Measurements from ENCODE around the gene FOXE3.

Gene FOXE3

GRCh38 chr1:47416319-47417169 lies 459 bp downstream of the FOXE3 start:
- Histone ChIP-seq H3K27ac (ENCODE audit: low read depth, low read length) (no peak overlapping the region), H3K4me3 (ENCODE audit: low read depth in 1 of 5, low read length in 5 of 5) (peak overlapping the region in 4 of 5 donors; percentile 27 to 48 (median 38)), H3K4me1 (ENCODE audit: control insufficient read depth in 5 of 5, insufficient read depth in 5 of 5, low read length in 5 of 5) (peaks cover 0 to 6% (median 0%) of the 10 kb centered on the region in 5 donors), H3K36me3 (ENCODE audit: control insufficient read depth in 5 of 5, insufficient read depth in 5 of 5, low read length in 5 of 5) (no peaks in the 10 kb centered on the region), H3K9ac (ENCODE audit: low read length in 5 of 5) (no peak overlapping the region), H3K9me3 (ENCODE audit: control insufficient read depth in 5 of 5, low read length in 5 of 5) (no peaks in the 10 kb centered on the region), H3K27me3 (ENCODE audit: control insufficient read depth in 5 of 5, insufficient read depth in 4 of 5, low read length in 5 of 5) (peaks cover 19 to 54% (median 39%) of the 10 kb centered on the region in 5 donors)

GRCh38 chr1:47417170-47418044 lies 1.3 kb downstream of the FOXE3 start:
- H3K27me3 ChIP-seq (ENCODE audit: control insufficient read depth in 5 of 5, insufficient read depth in 4 of 5, low read length in 5 of 5): peaks cover 19 to 47% (median 39%) of the 10 kb centered on the region in 5 donors
- H3K4me3 ChIP-seq (ENCODE audit: low read depth in 1 of 5, low read length in 5 of 5): no peak overlapping the region

GRCh38 chr1:47418122-47418521 lies 2.0 kb downstream of the FOXE3 start:
- Histone ChIP-seq H3K27me3 (ENCODE audit: control insufficient read depth in 5 of 5, insufficient read depth in 4 of 5, low read length in 5 of 5) (peaks cover 19 to 47% (median 39%) of the 10 kb centered on the region in 5 donors), H3K4me3 (ENCODE audit: low read depth in 1 of 5, low read length in 5 of 5) (no peak overlapping the region), H3K4me1 (ENCODE audit: control insufficient read depth in 5 of 5, insufficient read depth in 5 of 5, low read length in 5 of 5) (peaks cover 0 to 6% (median 0%) of the 10 kb centered on the region in 5 donors), H3K9ac (ENCODE audit: low read length in 5 of 5) (no peak overlapping the region), H3K36me3 (ENCODE audit: control insufficient read depth in 5 of 5, insufficient read depth in 5 of 5, low read length in 5 of 5) (no peaks in the 10 kb centered on the region), H3K9me3 (ENCODE audit: control insufficient read depth in 5 of 5, low read length in 5 of 5) (no peaks in the 10 kb centered on the region), H3K27ac (ENCODE audit: low read depth, low read length) (no peak overlapping the region)

More at GRCh38 chr1:47417170-47418044, 1.3 kb downstream of the FOXE3 start:
- no peak overlapping the region for H3K27ac ChIP-seq (ENCODE audit: low read depth, low read length)
- H3K9ac ChIP-seq (ENCODE audit: low read length in 5 of 5): no peak overlapping the region
- no peaks in the 10 kb centered on the region for H3K9me3 ChIP-seq (ENCODE audit: control insufficient read depth in 5 of 5, low read length in 5 of 5)
- H3K4me1 ChIP-seq (ENCODE audit: control insufficient read depth in 5 of 5, insufficient read depth in 5 of 5, low read length in 5 of 5): peaks cover 0 to 6% (median 0%) of the 10 kb centered on the region in 5 donors
- no peaks in the 10 kb centered on the region for H3K36me3 ChIP-seq (ENCODE audit: control insufficient read depth in 5 of 5, insufficient read depth in 5 of 5, low read length in 5 of 5)

- Histone ChIP-seq H3K36me3 (ENCODE audit: control insufficient read depth in 5 of 5, insufficient read depth in 5 of 5, low read length in 5 of 5) (no peaks in the 10 kb centered on the region), H3K4me3 (ENCODE audit: low read depth in 1 of 5, low read length in 5 of 5) (no peak overlapping the region), H3K9me3 (ENCODE audit: control insufficient read depth in 5 of 5, low read length in 5 of 5) (no peaks in the 10 kb centered on the region), H3K27me3 (ENCODE audit: control insufficient read depth in 5 of 5, insufficient read depth in 4 of 5, low read length in 5 of 5) (peaks cover 19 to 47% (median 39%) of the 10 kb centered on the region in 5 donors), H3K27ac (ENCODE audit: low read depth, low read length) (no peak overlapping the region), H3K9ac (ENCODE audit: low read length in 5 of 5) (no peak overlapping the region), H3K4me1 (ENCODE audit: control insufficient read depth in 5 of 5, insufficient read depth in 5 of 5, low read length in 5 of 5) (peaks cover 0 to 6% (median 0%) of the 10 kb centered on the region in 5 donors)
Observed at GRCh38 chr1:47418681-47419325, 2.7 kb downstream of the FOXE3 start.

GRCh38 chr1:47420547-47420946 lies 4.5 kb downstream of the FOXE3 start:
- H3K9me3 ChIP-seq (ENCODE audit: control insufficient read depth in 5 of 5, low read length in 5 of 5): no peaks in the 10 kb centered on the region
- H3K4me1 ChIP-seq (ENCODE audit: control insufficient read depth in 5 of 5, insufficient read depth in 5 of 5, low read length in 5 of 5): peaks cover 0 to 6% (median 0%) of the 10 kb centered on the region in 5 donors
- H3K27me3 ChIP-seq (ENCODE audit: control insufficient read depth in 5 of 5, insufficient read depth in 4 of 5, low read length in 5 of 5): peaks cover 17 to 36% (median 25%) of the 10 kb centered on the region in 5 donors
- H3K9ac ChIP-seq (ENCODE audit: low read length in 5 of 5): no peak overlapping the region
- H3K4me3 ChIP-seq (ENCODE audit: low read depth in 1 of 5, low read length in 5 of 5): no peak overlapping the region
- H3K27ac ChIP-seq (ENCODE audit: low read depth, low read length): no peak overlapping the region
- H3K36me3 ChIP-seq (ENCODE audit: control insufficient read depth in 5 of 5, insufficient read depth in 5 of 5, low read length in 5 of 5): no peaks in the 10 kb centered on the region

- Histone ChIP-seq H3K9ac (ENCODE audit: low read length in 5 of 5) (no peak overlapping the region), H3K27me3 (ENCODE audit: control insufficient read depth in 5 of 5, insufficient read depth in 4 of 5, low read length in 5 of 5) (peaks cover 0 to 13% (median 9%) of the 10 kb centered on the region in 5 donors), H3K36me3 (ENCODE audit: control insufficient read depth in 5 of 5, insufficient read depth in 5 of 5, low read length in 5 of 5) (no peaks in the 10 kb centered on the region), H3K9me3 (ENCODE audit: control insufficient read depth in 5 of 5, low read length in 5 of 5) (no peaks in the 10 kb centered on the region), H3K27ac (ENCODE audit: low read depth, low read length) (no peak overlapping the region), H3K4me1 (ENCODE audit: control insufficient read depth in 5 of 5, insufficient read depth in 5 of 5, low read length in 5 of 5) (no peaks in the 10 kb centered on the region), H3K4me3 (ENCODE audit: low read depth in 1 of 5, low read length in 5 of 5) (no peak overlapping the region)
Observed at GRCh38 chr1:47423872-47424271, 7.8 kb downstream of the FOXE3 start.

GRCh38 chr1:47424336-47424982 lies 8.4 kb downstream of the FOXE3 start:
- Histone ChIP-seq H3K27ac (ENCODE audit: low read depth, low read length) (no peak overlapping the region), H3K9me3 (ENCODE audit: control insufficient read depth in 5 of 5, low read length in 5 of 5) (no peaks in the 10 kb centered on the region), H3K4me3 (ENCODE audit: low read depth in 1 of 5, low read length in 5 of 5) (no peak overlapping the region), H3K4me1 (ENCODE audit: control insufficient read depth in 5 of 5, insufficient read depth in 5 of 5, low read length in 5 of 5) (no peaks in the 10 kb centered on the region), H3K9ac (ENCODE audit: low read length in 5 of 5) (no peak overlapping the region), H3K36me3 (ENCODE audit: control insufficient read depth in 5 of 5, insufficient read depth in 5 of 5, low read length in 5 of 5) (no peaks in the 10 kb centered on the region), H3K27me3 (ENCODE audit: control insufficient read depth in 5 of 5, insufficient read depth in 4 of 5, low read length in 5 of 5) (peaks cover 0 to 8% (median 5%) of the 10 kb centered on the region in 5 donors)

GRCh38 chr1:47431534-47431933 lies 15.4 kb downstream of the FOXE3 start:
- H3K36me3 ChIP-seq (ENCODE audit: control insufficient read depth in 5 of 5, insufficient read depth in 5 of 5, low read length in 5 of 5): no peaks in the 10 kb centered on the region
- H3K27me3 ChIP-seq (ENCODE audit: control insufficient read depth in 5 of 5, insufficient read depth in 4 of 5, low read length in 5 of 5): peaks cover 7 to 44% (median 23%) of the 10 kb centered on the region in 5 donors
- no peaks in the 10 kb centered on the region for H3K9me3 ChIP-seq (ENCODE audit: control insufficient read depth in 5 of 5, low read length in 5 of 5)
- no peak overlapping the region for H3K27ac ChIP-seq (ENCODE audit: low read depth, low read length)
- no peak overlapping the region for H3K9ac ChIP-seq (ENCODE audit: low read length in 5 of 5)
- H3K4me1 ChIP-seq (ENCODE audit: control insufficient read depth in 5 of 5, insufficient read depth in 5 of 5, low read length in 5 of 5): peaks cover 2 to 44% (median 36%) of the 10 kb centered on the region in 5 donors
- no peak overlapping the region for H3K4me3 ChIP-seq (ENCODE audit: low read depth in 1 of 5, low read length in 5 of 5)

Data from subcutaneous abdominal adipose tissue (tissue), 5 donors.